NCI-H1105 treated with DMSO at 0.1 percent for 48 hours (cell line): ENCODE results near the gene CFD.
"Not testable (repeated sequence)": the region's sequence is repeated elsewhere in the genome, so short reads cannot be mapped to it uniquely, and the experiment has no call there.

Experiments
- DNase-seq: peaks from one replicate; lab custom pipeline; 2025; lab: John Stamatoyannopoulos, UW

Gene CFD

GRCh38 chr19:888581-889385 is 29.3 kb downstream of the CFD start:
- no peak for DNase-seq

- DNase-seq, result no peak
Measured at GRCh38 chr19:889662-890295, 30.3 kb downstream of the CFD start.

GRCh38 chr19:890831-891230 is 31.4 kb downstream of the CFD start:
- no peak for DNase-seq

GRCh38 chr19:891421-892200 is 32.1 kb downstream of the CFD start:
- DNase-seq, result not testable (repeated sequence)

GRCh38 chr19:892243-892893 is 32.9 kb downstream of the CFD start:
- DNase-seq, result no peak

- DNase-seq, result peak; percentile 92
Measured at GRCh38 chr19:892894-893689, 33.6 kb downstream of the CFD start, which contains the start of the genes MED16 and RNU6-9. MED16 (minus strand) TSS chr19:893187; CDS start chr19:891131, 2,056 bp downstream. RNU6-9 (plus strand) TSS chr19:893484.

- no peak for DNase-seq
Measured at GRCh38 chr19:896434-896833, 37.0 kb downstream of the CFD start.

GRCh38 chr19:896999-897398 is 37.5 kb downstream of the CFD start:
- DNase-seq, result no peak

GRCh38 chr19:897442-898039 is 38.1 kb downstream of the CFD start:
- DNase-seq, result no peak

GRCh38 chr19:898663-899062 is 39.2 kb downstream of the CFD start:
- peak; percentile 72 for DNase-seq

- no peak for DNase-seq
Measured at GRCh38 chr19:899336-900042, 40.0 kb downstream of the CFD start.

- no peak for DNase-seq
Measured at GRCh38 chr19:900043-900301, 40.5 kb downstream of the CFD start.

- no peak for DNase-seq
Measured at GRCh38 chr19:900302-901111, 41.0 kb downstream of the CFD start.

- no peak for DNase-seq
Measured at GRCh38 chr19:901216-902092, 42.0 kb downstream of the CFD start.

GRCh38 chr19:902093-902370 is 42.6 kb downstream of the CFD start:
- no peak for DNase-seq

GRCh38 chr19:902446-903226 is 43.2 kb downstream of the CFD start:
- no peak for DNase-seq

- DNase-seq, result no peak
Measured at GRCh38 chr19:903266-903797, 43.9 kb downstream of the CFD start.

GRCh38 chr19:904545-904944 is 45.1 kb downstream of the CFD start:
- DNase-seq, result no peak
